ENCODE measurements around the gene CCER1. TPM values are rescaled to one million over a fixed set of nuclear protein-coding genes. Genes with fewer than 3 reads are reported as not detected.

Gene CCER1
- total RNA-seq, 1 experiment from 2014 or later, result not detected

GRCh38 chr12:90964616-90965015 lies 9.6 kb upstream of the CCER1 start:
- H3K4me3 Mint-ChIP-seq (ENCODE audit: unreplicated experiment), result no peak overlapping the region
- CTCF ChIA-PET, result no interaction called here
- H3K4me1 Mint-ChIP-seq (ENCODE audit: low read depth, unreplicated experiment), result no peaks in the 10 kb centered on the region
- H3K27me3 Mint-ChIP-seq (ENCODE audit: insufficient read depth, unreplicated experiment), result no peaks in the 10 kb centered on the region
- Histone ChIP-seq H3K4me3 (ENCODE audit: low read depth, low read length) (no peak overlapping the region), H3K4me1 (no peaks in the 10 kb centered on the region), H3K36me3 (ENCODE audit: control insufficient read depth, insufficient read depth, low read length) (no peaks in the 10 kb centered on the region), H3K9me3 (no peaks in the 10 kb centered on the region), H3K27me3 (replicated peaks; ENCODE audit: control insufficient read depth, insufficient read depth, low read length) (no peaks in the 10 kb centered on the region)
- H3K9me3 Mint-ChIP-seq (ENCODE audit: unreplicated experiment), result no peaks in the 10 kb centered on the region
- no peak overlapping the region for H3K27ac Mint-ChIP-seq (ENCODE audit: unreplicated experiment)
- intact Hi-C loops (cut with micrococcal nuclease; ENCODE audit: unreplicated experiment), result no loop called here
- POLR2A ChIA-PET, result no interaction called here
- DNase-seq, result no peak
- H3K36me3 Mint-ChIP-seq (ENCODE audit: insufficient read depth, unreplicated experiment), result no peaks in the 10 kb centered on the region
- no peak for TF ChIP-seq CTCF (IDR thresholded peaks at IDR 0.05; ENCODE audit: insufficient read depth in 1 of 2, low read depth in 1 of 2, low read length in 1 of 2, severe bottlenecking in 1 of 2, unreplicated experiment in 1 of 2)
- BruUV-seq (replicated peaks), result no TSS peak

- Mint-ChIP-seq H3K4me1 (ENCODE audit: low read depth, unreplicated experiment) (no peaks in the 10 kb centered on the region), H3K4me3 (ENCODE audit: unreplicated experiment) (no peak overlapping the region), H3K9me3 (ENCODE audit: unreplicated experiment) (no peaks in the 10 kb centered on the region), H3K27ac (ENCODE audit: unreplicated experiment) (no peak overlapping the region), H3K36me3 (ENCODE audit: insufficient read depth, unreplicated experiment) (no peaks in the 10 kb centered on the region), H3K27me3 (ENCODE audit: insufficient read depth, unreplicated experiment) (no peaks in the 10 kb centered on the region)
- no peak overlapping the region for H3K4me3 ChIP-seq (ENCODE audit: low read depth, low read length)
- H3K9me3 ChIP-seq, result no peaks in the 10 kb centered on the region
- ChIA-PET POLR2A (no interaction called here), CTCF (no interaction called here)
- H3K36me3 ChIP-seq (ENCODE audit: control insufficient read depth, insufficient read depth, low read length), result no peaks in the 10 kb centered on the region
- DNase-seq, result no peak
- no peaks in the 10 kb centered on the region for H3K4me1 ChIP-seq
- no peaks in the 10 kb centered on the region for H3K27me3 ChIP-seq (replicated peaks; ENCODE audit: control insufficient read depth, insufficient read depth, low read length)
- BruUV-seq (replicated peaks), result no TSS peak
- intact Hi-C loops (cut with micrococcal nuclease; ENCODE audit: unreplicated experiment), result no loop called here
- TF ChIP-seq CTCF (IDR thresholded peaks at IDR 0.05; ENCODE audit: insufficient read depth in 1 of 2, low read depth in 1 of 2, low read length in 1 of 2, severe bottlenecking in 1 of 2, unreplicated experiment in 1 of 2), result no peak
These were observed 9.0 kb upstream of the CCER1 start for GRCh38 chr12:90963946-90964345.

GRCh38 chr12:90961154-90961553 lies 6.2 kb upstream of the CCER1 start:
- no peaks in the 10 kb centered on the region for H3K36me3 Mint-ChIP-seq (ENCODE audit: insufficient read depth, unreplicated experiment)
- Histone ChIP-seq H3K4me3 (ENCODE audit: low read depth, low read length) (no peak overlapping the region), H3K9me3 (no peaks in the 10 kb centered on the region), H3K4me1 (no peaks in the 10 kb centered on the region), H3K36me3 (ENCODE audit: control insufficient read depth, insufficient read depth, low read length) (no peaks in the 10 kb centered on the region), H3K27me3 (replicated peaks; ENCODE audit: control insufficient read depth, insufficient read depth, low read length) (no peaks in the 10 kb centered on the region)
- BruUV-seq (replicated peaks), result no TSS peak
- intact Hi-C loops (cut with micrococcal nuclease; ENCODE audit: unreplicated experiment), result no loop called here
- no peak for DNase-seq
- H3K4me3 Mint-ChIP-seq (ENCODE audit: unreplicated experiment), result no peak overlapping the region
- no peaks in the 10 kb centered on the region for H3K4me1 Mint-ChIP-seq (ENCODE audit: low read depth, unreplicated experiment)
- CTCF ChIA-PET, result interaction anchor here (1.0 kb wide), 1 partner anchor 16 kb away, joined by 5 read pairs; no protein-coding TSS in a partner anchor
- H3K27me3 Mint-ChIP-seq (ENCODE audit: insufficient read depth, unreplicated experiment), result no peaks in the 10 kb centered on the region
- TF ChIP-seq CTCF (IDR thresholded peaks at IDR 0.05; ENCODE audit: insufficient read depth in 1 of 2, low read depth in 1 of 2, low read length in 1 of 2, severe bottlenecking in 1 of 2, unreplicated experiment in 1 of 2), result no peak
- no peak overlapping the region for H3K27ac Mint-ChIP-seq (ENCODE audit: unreplicated experiment)
- POLR2A ChIA-PET, result no interaction called here
- no peaks in the 10 kb centered on the region for H3K9me3 Mint-ChIP-seq (ENCODE audit: unreplicated experiment)
